Mucosa of descending colon (tissue), 3 donors: ENCODE data around the gene RHBDF2. TPM values are rescaled to one million over a fixed set of nuclear protein-coding genes. Genes with fewer than 3 reads are reported as not detected.

Source experiments
- ATAC-seq: fragments of 200-7000 bp; cut with Tn5 transposase; one replicate; pipeline ENCODE4 v1.9.1; 2020; ENCODE audit warnings: mild to moderate bottlenecking, moderate library complexity
- DNase-seq, 3 donors: peaks; one replicate each; pipeline ENCODE4 v3.0.0-alpha.2; 2020
- H3K36me3 ChIP-seq: fragments of 200-600 bp; one replicate; pipeline ENCODE4 v1.8.0; 2021; ENCODE audit warnings: low read depth, mild to moderate bottlenecking
- H3K4me1 ChIP-seq: fragments of 200-600 bp; one replicate; pipeline ENCODE4 v1.8.0; 2021; ENCODE audit warnings: low read depth, mild to moderate bottlenecking
- H3K4me3 ChIP-seq: fragments of 200-600 bp; one replicate; pipeline ENCODE4 v1.8.0; 2021; ENCODE audit warnings: mild to moderate bottlenecking
- H3K9me3 ChIP-seq: fragments of 200-600 bp; one replicate; pipeline ENCODE4 v1.8.0; 2021; ENCODE audit warnings: mild to moderate bottlenecking
- CTCF ChIP-seq: fragments of 200-600 bp; IDR thresholded peaks from one replicate; pipeline ENCODE4 v1.8.0; 2022; ENCODE audit warnings: antibody characterized with exemption, mild to moderate bottlenecking
- intact Hi-C, 2 donors: fragments of 100-400 bp; cut with DNase I in 1 of 2; cut with micrococcal nuclease in 1 of 2; formaldehyde crosslinking; loops; one replicate each; pipeline versions ENCODE4 v1.11.0 to v1.11.1; 2022; cut with DNase I, micrococcal nuclease
- total RNA-seq, 3 donors: library from RNA; stranded (reverse); fragmentation: NEBNext Ultra II Directional in 2 of 3; extraction: Animal tissue kit (Norgen Biotek cat#: 25700) in 2 of 3; gene quantifications; one replicate each; pipeline versions ENCODE4 v1.2.1 to v1.2.4, GENCODE V29; 2021 to 2023
- donor health status: DM: no; HTN: no; CAD: no; lungs with moderate emphysema.
- donor health status: DM: no; HTN: no; CAD: no.
- donor health status: DM: no; HTN: yes; CAD: no.

RHBDF2 gene
- total RNA-seq, 3 donors from 2014 or later = 11.2 to 20.8 (median 18.9) TPM

- no peaks in the 10 kb centered on the region for H3K36me3 ChIP-seq
Observed at GRCh38 chr17:76439314-76439928, 61.8 kb downstream of the RHBDF2 start.

DNA sequence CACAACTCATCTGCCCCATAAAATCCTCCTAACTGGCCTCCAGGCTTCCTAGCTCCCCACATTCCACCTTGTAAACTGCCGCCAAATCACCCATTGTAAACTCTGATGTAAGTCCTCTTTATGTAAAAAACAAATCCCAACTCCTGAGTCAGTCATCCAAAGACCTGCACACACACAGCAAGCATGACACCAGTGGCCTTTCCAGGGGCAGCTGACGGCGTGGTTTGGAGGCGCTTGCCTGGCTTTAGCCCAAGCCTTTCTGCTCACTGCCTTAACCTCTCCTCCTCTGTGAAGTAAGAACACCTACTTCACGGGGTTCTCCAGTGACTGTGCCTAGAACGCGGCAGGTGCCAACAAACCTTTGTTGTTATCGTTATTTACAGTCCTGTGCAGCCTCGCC, 62.3 kb downstream of the RHBDF2 start:
- H3K9me3 ChIP-seq = no peaks in the 10 kb centered on the region
- intact Hi-C loops = no loop called here
- H3K36me3 ChIP-seq = no peaks in the 10 kb centered on the region
- ATAC-seq (no peak), DNase-seq (no peak)
- TF ChIP-seq CTCF = no peak
- no peaks in the 10 kb centered on the region for H3K4me1 ChIP-seq
- H3K4me3 ChIP-seq = no peak overlapping the region

More at GRCh38 chr17:76439314-76439928, 61.8 kb downstream of the RHBDF2 start:
- no peak for TF ChIP-seq CTCF
- ATAC-seq = no peak
- Histone ChIP-seq H3K9me3 (no peaks in the 10 kb centered on the region), H3K4me1 (no peaks in the 10 kb centered on the region), H3K4me3 (no peak overlapping the region)
- intact Hi-C loops = no loop called here
- DNase-seq = no peak

GRCh38 chr17:76437467-76438402, 63.5 kb downstream of the RHBDF2 start:
- intact Hi-C loops = no loop called here
- DNase-seq = no peak
- no peak overlapping the region for H3K4me3 ChIP-seq
- no peaks in the 10 kb centered on the region for H3K9me3 ChIP-seq
- no peaks in the 10 kb centered on the region for H3K4me1 ChIP-seq
- no peak for TF ChIP-seq CTCF
- no peak for ATAC-seq
- H3K36me3 ChIP-seq = no peaks in the 10 kb centered on the region

- Histone ChIP-seq H3K36me3 (no peaks in the 10 kb centered on the region), H3K4me1 (no peaks in the 10 kb centered on the region), H3K9me3 (no peaks in the 10 kb centered on the region), H3K4me3 (no peak overlapping the region)
- ATAC-seq (no peak), DNase-seq (no peak)
- intact Hi-C loops = no loop called here
- TF ChIP-seq CTCF = no peak
Observed at GRCh38 chr17:76435751-76436150, 65.5 kb downstream of the RHBDF2 start.

DNA sequence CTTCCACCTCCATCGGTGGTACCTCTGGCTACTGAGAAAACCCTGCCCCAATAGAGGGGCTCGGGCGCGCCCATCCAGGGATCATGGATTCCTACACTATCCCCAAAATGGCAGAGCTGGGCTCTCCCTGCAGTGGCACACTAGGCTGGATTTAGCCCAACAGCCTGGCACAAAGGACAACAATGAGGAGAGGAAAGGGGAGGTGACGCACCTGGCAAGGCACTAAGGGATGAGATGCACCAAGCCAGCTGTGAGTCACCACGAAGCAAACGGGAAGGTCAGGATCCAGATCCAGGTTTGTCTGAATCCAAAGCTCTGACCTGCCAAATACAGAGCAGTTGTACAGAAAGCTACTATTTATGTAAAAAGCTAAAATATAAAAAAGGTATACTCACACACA, 66.4 kb downstream of the RHBDF2 start:
- intact Hi-C loops = no loop called here
- ATAC-seq (no peak), DNase-seq (no peak)
- Histone ChIP-seq H3K4me1 (no peaks in the 10 kb centered on the region), H3K9me3 (no peaks in the 10 kb centered on the region), H3K4me3 (no peak overlapping the region), H3K36me3 (no peaks in the 10 kb centered on the region)
- TF ChIP-seq CTCF = no peak
